Upper lobe of left lung (tissue), 6 donors: ENCODE data around the gene ASGR1. TPM values are rescaled to one million over a fixed set of nuclear protein-coding genes. Genes with fewer than 3 reads are reported as not detected.
A peak's percentile ranks its signal among the peaks of the same experiment; 100 is the strongest.

Experiments used
- ATAC-seq, 2 donors: fragments of 200-7000 bp; cut with Tn5 transposase; one replicate each; pipeline ENCODE4 v1.9.1; 2022; ENCODE audit warnings: mild to moderate bottlenecking in 2 of 2, moderate library complexity in 2 of 2; ENCODE audit not compliant: low FRiP score in 2 of 2
- DNase-seq, 2 donors: peaks; one replicate each; pipeline ENCODE4 v3.0.0-alpha.2; 2019 to 2020
- H3K27ac ChIP-seq, 4 donors: fragments of 200-600 bp; sonication (generic); one replicate each; pipeline ENCODE4 v1.5.1; 2016 to 2019
- H3K27me3 ChIP-seq, 4 donors: fragments of 200-600 bp; sonication (generic); one replicate each; pipeline ENCODE4 v1.5.1; 2017 to 2019
- H3K36me3 ChIP-seq, 4 donors: fragments of 200-600 bp; sonication (generic); one replicate each; pipeline ENCODE4 v1.5.1; 2016 to 2019
- H3K4me1 ChIP-seq, 4 donors: fragments of 200-600 bp; sonication (generic); one replicate each; pipeline ENCODE4 v1.5.1; 2018 to 2019
- H3K4me3 ChIP-seq, 4 donors: fragments of 200-600 bp; sonication (generic); one replicate each; pipeline ENCODE4 v1.5.1; 2017 to 2019; ENCODE audit warnings: mild to moderate bottlenecking in 2 of 4, moderate library complexity in 1 of 4
- H3K9me3 ChIP-seq, 4 donors: fragments of 200-600 bp; sonication (generic); one replicate each; pipeline ENCODE4 v1.5.1; 2018 to 2019
- EP300 ChIP-seq, 4 donors: sonication (generic); formaldehyde crosslinking; IDR thresholded peaks; one replicate each; pipeline ENCODE4 v1.5.1; 2017; ENCODE audit warnings: antibody characterized with exemption in 4 of 4, control low read depth in 2 of 4
- POLR2A ChIP-seq, 4 donors: fragments of 450-650 bp; IDR thresholded peaks; one replicate each; pipeline ENCODE4 v1.5.1; 2016 to 2017; ENCODE audit warnings: antibody characterized with exemption in 4 of 4, mild to moderate bottlenecking in 2 of 4
- POLR2AphosphoS5 ChIP-seq, 2 donors: sonication (generic); formaldehyde crosslinking; IDR thresholded peaks; one replicate each; pipeline ENCODE4 v1.5.1; 2017; ENCODE audit warnings: antibody characterized with exemption in 2 of 2
- WGBS, 2 donors: methylation state at CpG; one replicate each; pipeline ENCODE4 v1.1.5; 2017 to 2018; 5-methylcytosine and 5-hydroxymethylcytosine counted together
- total RNA-seq, 6 donors: library from RNA; depleted of rRNA in 4 of 6; stranded (reverse); fragments of >200 nt in 4 of 6; gene quantifications; one replicate each; pipeline versions ENCODE4 v1.1.0 to v1.2.1, GENCODE V29; 2016 to 2021
- TF ChIP-seq, protein P1 (sequence below), 6 experiments: fragments of 450-650 bp in 4 of 6; fragments of 200-600 bp in 2 of 6; sonication (generic) in 2 of 6; IDR thresholded peaks; one replicate each; pipeline ENCODE4 v1.5.1; 2016 to 2019; ENCODE audit warnings: antibody characterized with exemption in 6 of 6
- donor health status: DM: no; HTN: no; CAD: no; lungs with moderate emphysema.
- donor health status: DM: no; HTN: yes; CAD: no; lungs with severe emphysema.

The ASGR1 gene
- total RNA-seq, 6 donors from 2014 or later, result 1.1 to 11.5 (median 6.8) TPM; not detected in 1

DNA sequence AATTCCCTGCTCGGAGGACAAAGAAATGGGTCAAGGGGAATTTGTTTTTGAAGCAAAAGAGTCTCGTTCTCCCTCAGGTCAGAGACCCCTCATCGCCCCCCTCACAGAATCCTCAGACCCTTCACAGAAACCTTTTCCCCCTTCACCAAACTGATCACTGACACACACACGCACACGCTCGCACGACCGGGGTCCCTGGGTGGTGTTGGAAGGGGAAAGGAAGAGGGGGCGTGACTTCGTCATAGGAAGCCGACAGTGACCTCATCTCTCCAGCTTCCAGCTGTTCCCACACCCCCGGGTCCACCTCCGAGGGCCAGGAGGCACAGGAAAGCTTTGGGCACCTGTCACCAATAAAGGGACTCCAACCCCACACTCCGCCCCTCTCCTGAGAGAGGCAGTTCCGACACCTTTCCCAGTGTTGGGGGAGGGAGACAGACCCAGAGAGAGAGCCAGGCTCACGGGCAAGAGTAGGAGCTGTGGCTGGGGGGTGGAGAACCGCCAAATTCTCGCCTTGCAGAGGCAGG, 1.2 kb downstream of the ASGR1 start:
- Histone ChIP-seq H3K27ac (no peak overlapping the region), H3K4me3 (peak overlapping the region in 3 of 4 donors; percentile 32 to 48 (median 41)), H3K27me3 (peaks cover 0 to 7% (median 0%) of the 10 kb centered on the region in 4 donors), H3K9me3 (no peaks in the 10 kb centered on the region), H3K4me1 (peaks cover 12 to 26% (median 21%) of the 10 kb centered on the region in 4 donors), H3K36me3 (no peaks in the 10 kb centered on the region)
- peak; percentile 1 to 4 for ATAC-seq
- WGBS, 2 donors, result 1 to 5% methylated on average over 15 to 18 of the region's 18 CpGs
- no peak for TF ChIP-seq EP300 (IDR thresholded peaks at IDR 0.05)
- TF ChIP-seq POLR2AphosphoS5 (IDR thresholded peaks at IDR 0.05), result no peak
- no peak for TF ChIP-seq POLR2A (IDR thresholded peaks at IDR 0.05)
- TF ChIP-seq, protein P1, sequence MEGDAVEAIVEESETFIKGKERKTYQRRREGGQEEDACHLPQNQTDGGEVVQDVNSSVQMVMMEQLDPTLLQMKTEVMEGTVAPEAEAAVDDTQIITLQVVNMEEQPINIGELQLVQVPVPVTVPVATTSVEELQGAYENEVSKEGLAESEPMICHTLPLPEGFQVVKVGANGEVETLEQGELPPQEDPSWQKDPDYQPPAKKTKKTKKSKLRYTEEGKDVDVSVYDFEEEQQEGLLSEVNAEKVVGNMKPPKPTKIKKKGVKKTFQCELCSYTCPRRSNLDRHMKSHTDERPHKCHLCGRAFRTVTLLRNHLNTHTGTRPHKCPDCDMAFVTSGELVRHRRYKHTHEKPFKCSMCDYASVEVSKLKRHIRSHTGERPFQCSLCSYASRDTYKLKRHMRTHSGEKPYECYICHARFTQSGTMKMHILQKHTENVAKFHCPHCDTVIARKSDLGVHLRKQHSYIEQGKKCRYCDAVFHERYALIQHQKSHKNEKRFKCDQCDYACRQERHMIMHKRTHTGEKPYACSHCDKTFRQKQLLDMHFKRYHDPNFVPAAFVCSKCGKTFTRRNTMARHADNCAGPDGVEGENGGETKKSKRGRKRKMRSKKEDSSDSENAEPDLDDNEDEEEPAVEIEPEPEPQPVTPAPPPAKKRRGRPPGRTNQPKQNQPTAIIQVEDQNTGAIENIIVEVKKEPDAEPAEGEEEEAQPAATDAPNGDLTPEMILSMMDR (IDR thresholded peaks at IDR 0.05), result no peak
- DNase-seq, result peak in 1 of 2 donors; percentile 54

DNA sequence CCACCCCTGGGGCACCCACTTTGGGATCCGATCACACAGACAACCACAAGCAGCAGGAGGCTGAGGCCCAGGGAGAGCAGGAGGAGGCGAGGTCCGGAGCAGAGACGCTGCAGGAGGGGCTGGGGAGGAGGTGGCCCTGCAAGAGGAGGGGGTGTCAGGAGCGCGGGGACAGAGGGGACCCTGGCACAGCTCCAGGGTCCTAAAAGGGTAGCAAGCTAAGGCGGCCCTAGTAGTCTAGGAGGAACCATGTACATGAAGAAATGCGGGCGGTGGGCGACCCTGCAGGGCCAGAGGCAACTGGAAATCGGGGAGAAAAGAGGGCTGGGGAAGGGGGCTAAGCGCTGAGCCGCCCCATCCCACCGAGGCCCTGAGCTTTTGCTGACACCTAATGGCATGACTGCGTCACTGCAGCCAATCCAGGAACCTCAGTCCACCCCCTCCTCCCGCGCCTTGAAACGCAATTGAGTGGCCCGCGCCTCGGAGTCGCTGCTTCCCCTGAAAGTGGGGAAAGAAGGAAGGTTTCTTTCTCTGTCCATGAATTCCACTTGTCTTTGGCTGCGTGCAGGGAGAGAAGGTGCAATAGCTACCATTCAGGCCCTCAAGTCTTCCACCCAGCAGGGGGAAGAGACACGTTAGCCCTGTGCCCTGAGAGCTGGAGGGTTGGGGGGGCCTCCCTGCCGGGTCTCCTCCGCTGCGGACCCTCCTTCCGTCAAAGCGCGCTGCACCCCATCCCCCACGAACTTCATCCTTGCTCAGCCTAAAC, 1.8 kb downstream of the ASGR1 start:
- WGBS, 2 donors, result 1 to 4% methylated on average over 15 to 31 of the region's 31 CpGs
- TF ChIP-seq, protein P1 (IDR thresholded peaks at IDR 0.05), result peak; percentile 77 to 87 (median 83)
- TF ChIP-seq EP300 (IDR thresholded peaks at IDR 0.05), result no peak
- Histone ChIP-seq H3K9me3 (no peaks in the 10 kb centered on the region), H3K27me3 (peaks cover 0 to 7% (median 0%) of the 10 kb centered on the region in 4 donors), H3K36me3 (no peaks in the 10 kb centered on the region), H3K4me1 (peaks cover 12 to 26% (median 21%) of the 10 kb centered on the region in 4 donors), H3K4me3 (peak overlapping the region; percentile 5 to 48 (median 36)), H3K27ac (no peak overlapping the region)
- ATAC-seq (peak; percentile 85 to 87), DNase-seq (peak; percentile 72 to 81)

DNA sequence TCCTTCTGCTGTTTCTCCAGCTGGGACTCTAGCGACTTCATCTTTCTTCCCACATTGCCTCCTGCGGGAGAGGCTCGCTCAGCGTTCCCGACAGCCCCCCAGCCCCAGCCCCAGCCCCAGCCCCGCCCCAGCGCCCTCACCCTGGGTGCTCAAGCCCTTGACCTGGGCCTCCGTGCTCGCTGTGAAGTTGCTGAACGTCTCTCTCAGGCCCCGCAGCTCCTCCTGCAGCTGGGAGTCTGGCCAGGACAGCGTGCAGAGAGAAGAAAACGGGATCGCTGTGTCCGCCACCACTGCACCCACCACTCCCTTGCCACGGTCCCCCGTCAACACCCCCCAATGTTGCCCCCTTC, 2.4 kb downstream of the ASGR1 start:
- DNase-seq, result peak; percentile 29 to 59
- 13 to 18% methylated on average over 7 to 17 of the region's 17 CpGs for WGBS, 2 donors
- H3K4me3 ChIP-seq, result peak overlapping the region in 3 of 4 donors; percentile 32 to 48 (median 41)

DNA sequence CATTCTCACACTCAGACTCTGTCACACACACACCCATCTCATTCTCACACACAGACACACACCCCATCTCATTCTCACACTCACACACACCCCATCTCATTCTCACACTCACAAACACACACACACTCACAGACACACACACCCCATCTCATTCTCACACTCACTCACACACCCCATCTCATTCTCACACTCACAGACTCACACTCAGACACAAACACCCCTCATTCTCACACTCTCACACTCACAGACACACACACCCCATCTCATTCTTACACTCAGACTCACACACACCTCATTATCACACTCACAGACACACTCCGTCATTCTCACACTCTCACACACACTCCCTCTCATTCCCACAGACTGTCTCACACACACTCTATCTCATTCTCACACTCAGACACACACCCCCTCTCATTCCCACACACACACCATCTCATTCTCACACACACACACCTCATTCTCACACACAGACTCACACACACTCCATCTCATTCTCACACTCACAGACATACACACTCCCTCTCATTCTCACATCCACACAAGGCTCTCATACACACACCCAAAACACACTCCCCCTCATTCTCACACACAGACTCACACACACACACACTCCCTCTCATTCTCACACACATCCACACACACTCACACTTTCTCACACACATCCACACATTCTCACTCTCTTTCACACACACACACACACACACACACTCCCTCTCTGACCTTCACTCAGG, 2.9 kb downstream of the ASGR1 start:
- Histone ChIP-seq H3K4me3 (no peak overlapping the region), H3K27me3 (peaks cover 0 to 7% (median 0%) of the 10 kb centered on the region in 4 donors), H3K4me1 (peaks cover 12 to 26% (median 21%) of the 10 kb centered on the region in 4 donors), H3K36me3 (no peaks in the 10 kb centered on the region), H3K27ac (no peak overlapping the region), H3K9me3 (no peaks in the 10 kb centered on the region)
- WGBS, 2 donors, result 91 to 92% methylated on average over 1 of the region's 1 CpG
- TF ChIP-seq POLR2AphosphoS5 (IDR thresholded peaks at IDR 0.05), result no peak
- TF ChIP-seq EP300 (IDR thresholded peaks at IDR 0.05), result no peak
- TF ChIP-seq, protein P1 (IDR thresholded peaks at IDR 0.05), result no peak
- no peak for TF ChIP-seq POLR2A (IDR thresholded peaks at IDR 0.05)
- DNase-seq (no peak), ATAC-seq (no peak)

More for the DNA sequence above, 2.4 kb downstream of the ASGR1 start:
- no peaks in the 10 kb centered on the region for H3K9me3 ChIP-seq
- peaks cover 0 to 7% (median 0%) of the 10 kb centered on the region in 4 donors for H3K27me3 ChIP-seq
- TF ChIP-seq POLR2A (IDR thresholded peaks at IDR 0.05), result no peak
- no peak for TF ChIP-seq EP300 (IDR thresholded peaks at IDR 0.05)
- TF ChIP-seq POLR2AphosphoS5 (IDR thresholded peaks at IDR 0.05), result no peak
- TF ChIP-seq, protein P1 (IDR thresholded peaks at IDR 0.05), result no peak
- peak in 1 of 2 donors; percentile 3 for ATAC-seq
- H3K4me1 ChIP-seq, result peaks cover 12 to 26% (median 21%) of the 10 kb centered on the region in 4 donors
- no peak overlapping the region for H3K27ac ChIP-seq
- no peaks in the 10 kb centered on the region for H3K36me3 ChIP-seq
